Superior temporal gyrus (tissue), 1 donor: ENCODE measurements around the gene CTNS.
"Not testable (repeated sequence)": the region's sequence is repeated elsewhere in the genome, so short reads cannot be mapped to it uniquely, and the experiment has no call there.

Experiments
- DNase-seq: peaks from one replicate; pipeline ENCODE4 v3.0.0-alpha.2; 2016; ENCODE audit errors: extremely low spot score

The CTNS gene

GRCh38 chr17:3685174-3685573 lies 48.6 kb downstream of the CTNS start:
- DNase-seq: no peak

GRCh38 chr17:3688027-3688553 lies 51.5 kb downstream of the CTNS start:
- DNase-seq: no peak

GRCh38 chr17:3688852-3689261 lies 52.3 kb downstream of the CTNS start:
- no peak for DNase-seq

GRCh38 chr17:3689262-3690093 lies 52.9 kb downstream of the CTNS start:
- DNase-seq: no peak

GRCh38 chr17:3690094-3690715 lies 53.6 kb downstream of the CTNS start:
- no peak for DNase-seq

GRCh38 chr17:3691617-3692067 lies 55.1 kb downstream of the CTNS start:
- no peak for DNase-seq

- no peak for DNase-seq
Observed at GRCh38 chr17:3692346-3692745, 55.8 kb downstream of the CTNS start.

GRCh38 chr17:3693141-3693540 lies 56.6 kb downstream of the CTNS start:
- DNase-seq: no peak

- no peak for DNase-seq
Observed at GRCh38 chr17:3693829-3694231, 57.3 kb downstream of the CTNS start.

GRCh38 chr17:3695129-3695722 lies 58.7 kb downstream of the CTNS start:
- no peak for DNase-seq

GRCh38 chr17:3695723-3696411 lies 59.3 kb downstream of the CTNS start, which contains the start of gene P2RX5:
P2RX5 (minus strand) TSS chr17:3696155; CDS start chr17:3696005, 150 bp downstream.
- DNase-seq: no peak

- DNase-seq: no peak
Observed at GRCh38 chr17:3697103-3697476, 60.5 kb downstream of the CTNS start.

- no peak for DNase-seq
Observed at GRCh38 chr17:3698139-3698538, 61.6 kb downstream of the CTNS start.

GRCh38 chr17:3699951-3700350 lies 63.4 kb downstream of the CTNS start:
- DNase-seq: no peak

- not testable (repeated sequence) for DNase-seq
Observed at GRCh38 chr17:3702041-3702539, 65.5 kb downstream of the CTNS start.

GRCh38 chr17:3704931-3705717 lies 68.6 kb downstream of the CTNS start:
- no peak for DNase-seq

GRCh38 chr17:3705718-3705984 lies 69.1 kb downstream of the CTNS start:
- not testable (repeated sequence) for DNase-seq

GRCh38 chr17:3708366-3708765 lies 71.8 kb downstream of the CTNS start:
- DNase-seq: no peak

- DNase-seq: no peak
Observed at GRCh38 chr17:3710951-3711383, 74.4 kb downstream of the CTNS start.
